Iris pigment epithelial cell (primary cell): ENCODE data around the gene FARP1.
A peak's percentile ranks its signal among the peaks of the same experiment; 100 is the strongest.

Source experiments
- DNase-seq: peaks from one replicate; pipeline ENCODE4 v3.0.0-alpha.2; 2011; ENCODE audit warnings: low read depth

Gene FARP1, protein sequence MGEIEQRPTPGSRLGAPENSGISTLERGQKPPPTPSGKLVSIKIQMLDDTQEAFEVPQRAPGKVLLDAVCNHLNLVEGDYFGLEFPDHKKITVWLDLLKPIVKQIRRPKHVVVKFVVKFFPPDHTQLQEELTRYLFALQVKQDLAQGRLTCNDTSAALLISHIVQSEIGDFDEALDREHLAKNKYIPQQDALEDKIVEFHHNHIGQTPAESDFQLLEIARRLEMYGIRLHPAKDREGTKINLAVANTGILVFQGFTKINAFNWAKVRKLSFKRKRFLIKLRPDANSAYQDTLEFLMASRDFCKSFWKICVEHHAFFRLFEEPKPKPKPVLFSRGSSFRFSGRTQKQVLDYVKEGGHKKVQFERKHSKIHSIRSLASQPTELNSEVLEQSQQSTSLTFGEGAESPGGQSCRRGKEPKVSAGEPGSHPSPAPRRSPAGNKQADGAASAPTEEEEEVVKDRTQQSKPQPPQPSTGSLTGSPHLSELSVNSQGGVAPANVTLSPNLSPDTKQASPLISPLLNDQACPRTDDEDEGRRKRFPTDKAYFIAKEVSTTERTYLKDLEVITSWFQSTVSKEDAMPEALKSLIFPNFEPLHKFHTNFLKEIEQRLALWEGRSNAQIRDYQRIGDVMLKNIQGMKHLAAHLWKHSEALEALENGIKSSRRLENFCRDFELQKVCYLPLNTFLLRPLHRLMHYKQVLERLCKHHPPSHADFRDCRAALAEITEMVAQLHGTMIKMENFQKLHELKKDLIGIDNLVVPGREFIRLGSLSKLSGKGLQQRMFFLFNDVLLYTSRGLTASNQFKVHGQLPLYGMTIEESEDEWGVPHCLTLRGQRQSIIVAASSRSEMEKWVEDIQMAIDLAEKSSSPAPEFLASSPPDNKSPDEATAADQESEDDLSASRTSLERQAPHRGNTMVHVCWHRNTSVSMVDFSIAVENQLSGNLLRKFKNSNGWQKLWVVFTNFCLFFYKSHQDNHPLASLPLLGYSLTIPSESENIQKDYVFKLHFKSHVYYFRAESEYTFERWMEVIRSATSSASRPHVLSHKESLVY

DNA sequence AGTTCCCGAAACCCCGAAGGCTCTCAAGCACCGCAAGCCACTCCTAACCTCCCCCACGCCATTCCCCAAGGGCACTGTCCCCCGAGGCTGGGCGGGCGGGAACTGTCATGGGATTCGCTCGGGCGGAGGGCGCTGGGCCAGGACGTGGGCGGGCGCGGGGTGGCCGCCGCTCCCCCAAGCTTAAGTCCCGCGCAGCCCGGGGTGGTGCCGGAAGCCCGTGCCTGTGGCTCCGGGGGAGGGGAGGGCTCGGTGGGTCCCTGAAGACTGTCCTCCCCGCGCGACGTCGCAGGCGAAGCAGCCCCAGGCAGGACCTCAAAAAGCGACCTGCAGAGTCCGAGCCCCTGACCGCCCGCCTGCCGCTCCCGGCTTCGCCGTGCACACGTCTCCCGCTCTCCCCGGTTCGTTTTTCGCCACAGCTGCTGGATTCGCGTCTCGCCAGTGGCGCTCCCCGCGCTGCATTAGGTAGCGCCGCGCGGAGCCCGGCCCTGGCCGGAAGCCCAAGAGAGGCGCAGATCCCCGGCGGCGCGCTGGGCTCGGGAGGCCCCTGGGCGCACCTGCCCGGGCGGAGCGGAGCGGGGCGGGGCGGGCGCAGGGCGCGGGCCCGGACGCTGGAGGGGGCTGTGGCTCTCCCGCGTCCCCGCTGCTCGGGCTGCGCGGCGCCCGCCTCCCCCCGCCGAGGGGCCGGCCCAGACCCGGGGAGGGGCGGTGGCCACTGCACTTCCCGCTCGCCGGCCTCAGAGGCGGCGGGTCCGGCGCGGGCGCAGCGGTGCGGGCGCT is at the start of gene FARP1:
Gene FARP1, plus strand, starts transcription at position 715 of the 777 bp plus-strand sequence. CDS start 70,149 bp downstream, outside the sequence.
- peak; percentile 70 for DNase-seq

DNA sequence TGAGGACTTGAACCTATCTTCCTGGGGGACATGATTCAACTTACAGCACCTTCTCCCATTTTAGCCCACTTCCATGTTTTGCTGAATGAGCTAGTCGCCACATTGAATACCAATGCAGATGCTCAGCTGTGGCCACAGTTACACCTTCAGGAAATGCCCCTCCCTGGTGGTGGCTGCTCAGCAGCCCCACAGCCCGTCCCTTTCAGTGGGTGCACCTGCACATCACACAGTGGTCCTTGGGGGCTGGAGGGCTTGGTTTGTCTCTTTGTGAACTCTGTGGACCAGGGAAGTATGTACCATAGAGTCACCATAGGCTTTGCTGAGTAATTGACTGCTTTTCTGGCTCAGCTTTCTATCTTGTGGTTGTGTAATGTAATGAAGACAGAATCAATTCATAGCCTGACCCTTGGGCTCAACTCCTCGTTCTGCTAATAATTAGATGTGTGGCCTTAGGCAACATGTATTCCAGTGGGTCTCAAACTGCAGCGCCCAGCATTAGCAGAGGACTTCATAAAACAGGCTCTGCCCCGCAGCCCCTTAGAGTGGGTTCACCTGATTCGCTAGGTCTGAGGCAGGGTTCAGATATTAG is 48.1 kb upstream of the FARP1 start:
- DNase-seq, result no peak

DNA sequence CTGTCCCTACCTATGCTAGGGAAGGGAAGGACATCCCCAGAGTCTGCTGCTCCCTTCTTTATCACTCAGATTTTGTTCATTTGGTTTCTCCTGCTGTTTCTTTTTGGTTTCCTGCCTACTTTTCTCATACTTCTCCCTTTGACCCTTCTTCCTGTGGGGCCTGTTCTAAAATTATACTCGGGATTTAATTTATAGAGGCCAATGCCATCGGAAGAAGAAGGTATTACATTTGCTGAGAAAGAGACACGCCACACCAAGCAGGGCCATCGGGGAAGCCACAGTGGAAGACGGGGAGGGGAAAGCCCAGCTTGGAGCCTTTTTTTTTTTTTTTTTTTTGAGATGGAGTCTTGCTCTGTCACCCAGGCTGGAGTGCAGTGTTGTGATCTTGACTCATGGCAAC is 46.8 kb upstream of the FARP1 start:
- no peak for DNase-seq

DNA sequence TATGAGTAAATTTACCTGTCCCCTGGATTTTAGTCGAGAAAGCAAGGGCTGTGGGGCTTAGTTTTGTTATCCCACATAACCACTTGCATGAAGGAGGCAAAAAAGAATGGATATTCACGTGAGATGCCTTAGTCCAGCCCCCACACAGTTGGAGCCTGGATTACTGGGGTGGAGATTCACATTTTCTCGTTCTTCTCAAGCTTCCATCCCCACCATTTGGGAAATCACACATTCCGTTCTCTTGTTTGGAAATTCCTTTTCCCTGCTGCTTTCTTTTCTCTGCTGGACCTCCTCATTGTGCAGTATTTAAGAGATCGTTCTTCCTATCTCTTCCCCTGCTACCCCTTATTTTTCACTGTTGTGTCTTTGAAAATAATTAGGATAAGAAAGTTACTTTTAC is 45.1 kb upstream of the FARP1 start:
- DNase-seq, result no peak

DNA sequence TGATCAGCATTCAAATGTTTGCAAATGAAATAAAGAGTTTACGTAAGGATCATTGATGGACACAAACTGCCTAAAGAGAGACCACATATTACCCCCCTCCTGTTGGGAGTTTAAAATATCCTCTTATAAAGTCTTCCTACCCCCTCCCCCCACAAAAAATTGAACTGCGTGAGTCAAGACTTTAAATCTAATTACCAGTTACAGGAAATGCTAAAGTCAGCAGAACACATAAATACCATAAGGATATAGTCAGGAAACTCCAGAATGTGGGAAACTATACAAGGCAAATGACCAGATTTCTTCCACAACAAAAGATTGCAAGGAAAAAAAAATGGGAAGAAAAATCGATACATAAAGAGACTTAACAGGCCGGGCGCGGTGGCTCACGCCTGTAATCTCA is 44.4 kb upstream of the FARP1 start:
- no peak for DNase-seq

DNA sequence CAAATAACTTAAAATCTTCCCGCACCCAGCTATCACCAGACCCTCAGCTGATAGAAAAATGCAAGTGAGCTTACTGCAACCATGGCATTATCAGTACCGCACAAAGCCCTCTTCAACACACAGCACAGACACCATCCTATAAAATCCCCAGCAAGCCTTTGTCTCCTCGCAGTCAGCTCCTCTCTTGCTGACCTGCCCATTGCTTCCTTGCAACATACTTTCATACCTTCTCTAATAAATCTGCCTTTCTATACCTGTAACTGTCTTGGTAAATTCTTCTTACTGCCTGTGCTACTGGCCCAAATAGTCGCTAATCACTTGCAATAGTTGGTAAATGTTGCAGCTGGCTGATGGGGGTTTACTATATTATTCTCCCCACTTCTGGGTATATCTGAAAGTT is 43.3 kb upstream of the FARP1 start:
- no peak for DNase-seq

DNA sequence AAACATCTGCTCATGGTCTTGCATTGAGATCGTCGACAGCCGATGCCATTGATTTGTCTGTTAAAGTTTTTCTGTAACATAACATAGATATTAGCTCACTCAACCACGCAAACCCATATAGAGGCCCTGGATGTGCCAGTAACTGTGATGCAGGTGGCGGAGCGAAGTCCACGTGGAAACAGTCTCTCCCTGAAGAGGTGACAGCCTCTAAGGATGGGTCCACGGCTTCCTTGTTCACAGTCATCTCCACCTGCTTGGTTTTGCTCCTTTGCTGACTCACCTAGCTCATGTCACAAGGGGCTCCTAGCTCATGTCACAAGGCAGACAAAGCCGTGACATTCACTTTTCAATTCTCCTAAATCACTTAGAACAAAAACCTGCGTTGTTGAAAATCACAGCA is 42.4 kb upstream of the FARP1 start:
- DNase-seq, result no peak

DNA sequence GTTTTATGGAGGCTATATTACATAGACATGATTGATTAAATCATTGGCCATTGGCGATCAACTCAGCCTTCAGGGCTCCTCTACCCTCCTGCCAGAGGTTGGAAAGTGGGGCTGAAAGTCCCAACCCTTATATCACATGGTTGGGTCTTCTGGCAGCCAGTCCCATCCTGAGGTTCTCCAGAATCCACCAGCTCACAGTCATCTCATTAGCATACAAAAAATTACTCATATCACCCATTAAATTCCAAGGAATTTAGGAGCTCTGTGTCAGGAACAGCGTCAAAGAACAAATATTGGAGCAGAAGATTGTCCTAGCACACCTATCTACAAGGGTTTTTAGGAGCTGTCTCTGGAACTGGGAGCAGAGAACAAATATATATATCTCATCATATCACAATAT is 39.4 kb upstream of the FARP1 start:
- no peak for DNase-seq

DNA sequence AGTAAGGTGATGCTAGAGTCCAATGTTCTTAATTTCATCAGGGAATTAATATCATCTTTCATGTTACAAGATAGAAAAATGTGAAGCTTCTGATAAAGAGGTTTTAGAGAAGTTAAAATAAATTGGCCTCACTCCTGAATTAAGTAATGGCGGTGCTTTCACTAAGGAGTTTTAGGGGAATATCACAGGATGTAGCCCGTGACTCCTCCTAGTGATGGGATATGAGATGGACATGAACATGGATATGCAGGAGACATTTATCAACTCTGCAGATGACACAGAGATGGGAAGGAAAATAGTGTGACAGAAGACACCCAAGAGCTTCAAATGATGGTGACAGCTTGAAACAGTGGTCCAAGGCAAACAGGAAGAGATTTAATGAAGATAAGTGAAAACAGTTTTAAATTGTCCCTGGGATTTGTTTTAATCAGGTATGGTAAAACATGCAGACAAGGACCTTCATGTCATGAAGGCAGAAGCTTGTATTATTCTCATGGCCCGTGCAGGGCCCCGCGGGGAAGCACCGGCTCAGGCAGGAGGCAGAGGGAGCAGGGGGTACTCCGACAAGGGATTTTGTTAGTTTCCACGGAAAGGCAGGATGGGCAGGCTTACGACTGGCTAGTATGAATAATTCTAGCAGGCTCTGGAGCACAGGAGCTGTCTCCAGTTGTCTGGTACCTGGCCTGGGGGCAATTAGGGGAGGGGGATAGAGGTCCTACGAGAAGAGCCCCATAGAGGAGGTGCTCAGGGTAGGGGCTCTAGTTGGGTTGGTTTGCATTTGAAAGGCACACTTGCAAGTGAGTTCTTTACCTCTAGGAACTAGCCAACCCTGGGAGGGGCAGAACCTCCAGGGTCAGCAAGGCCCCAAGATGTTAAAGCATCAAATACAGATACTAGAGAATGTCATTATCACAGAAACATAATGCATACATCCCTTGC is 38.7 kb upstream of the FARP1 start:
- no peak for DNase-seq

DNA sequence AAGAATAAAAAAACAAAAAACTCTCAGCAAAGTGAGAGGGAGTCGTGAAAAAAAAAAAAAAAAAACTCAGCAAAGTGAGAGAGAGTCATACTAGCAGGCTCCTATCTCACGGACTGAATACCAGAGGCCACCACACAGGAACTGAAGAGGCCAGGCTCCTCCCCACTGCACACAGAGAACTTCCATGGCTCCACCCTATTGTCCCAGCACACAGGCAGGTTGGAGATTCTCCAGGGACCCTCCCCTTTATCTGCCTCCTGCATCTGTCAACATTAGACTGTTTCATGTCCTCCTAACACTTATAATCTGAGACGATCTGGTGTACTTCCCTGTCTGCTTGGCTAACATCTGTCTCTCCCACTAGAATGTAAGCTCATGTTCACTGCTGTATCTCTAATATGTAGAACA is 37.0 kb upstream of the FARP1 start:
- DNase-seq, result peak; percentile 60

DNA sequence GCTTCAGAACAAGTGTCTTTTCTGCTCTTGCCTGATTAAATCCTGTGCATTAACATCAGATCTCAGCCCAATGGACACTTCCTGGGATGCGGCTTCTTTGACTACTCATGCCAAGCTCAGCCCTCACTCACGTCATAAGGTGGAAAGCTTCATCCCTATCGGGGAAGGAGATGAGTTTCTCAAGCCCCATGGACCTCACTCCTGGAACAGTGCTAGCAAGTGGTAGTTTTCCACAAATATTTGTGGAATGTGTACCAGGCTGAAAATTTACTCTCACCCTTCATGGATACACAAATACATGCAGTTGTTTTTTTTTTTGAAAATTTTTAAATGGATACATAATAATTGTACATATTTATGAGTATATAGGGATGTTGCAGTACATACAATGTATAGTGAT is 34.6 kb upstream of the FARP1 start:
- no peak for DNase-seq

DNA sequence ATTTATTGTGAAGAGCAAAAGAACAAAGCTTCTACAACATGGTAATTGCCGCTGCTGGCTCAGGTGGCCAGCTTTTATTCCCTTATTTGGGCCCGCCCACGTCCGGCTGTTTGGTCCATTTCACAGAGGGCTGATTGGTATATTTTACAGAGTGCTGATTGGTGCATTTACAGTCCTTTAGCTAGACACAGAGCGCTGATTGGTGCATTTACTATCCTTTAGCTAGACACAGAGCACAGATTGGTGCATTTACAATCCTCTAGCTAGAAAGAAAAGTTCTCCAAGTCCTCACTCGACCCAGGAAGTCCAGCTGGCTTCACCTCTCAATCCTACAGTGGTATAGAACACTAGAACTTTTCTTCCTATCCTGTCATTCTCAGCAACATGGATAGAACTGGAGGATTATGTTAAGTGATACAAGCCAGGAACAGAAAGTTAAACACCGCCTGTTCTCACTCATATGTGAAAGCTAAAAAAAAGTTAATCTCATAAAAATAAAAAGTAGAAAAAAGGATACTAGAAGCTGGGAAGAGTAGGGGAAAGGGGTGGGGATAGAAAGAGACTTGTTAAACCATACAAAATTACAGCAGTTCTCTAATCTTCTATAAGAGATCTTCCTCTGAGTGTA is 33.6 kb upstream of the FARP1 start:
- DNase-seq, result no peak

DNA sequence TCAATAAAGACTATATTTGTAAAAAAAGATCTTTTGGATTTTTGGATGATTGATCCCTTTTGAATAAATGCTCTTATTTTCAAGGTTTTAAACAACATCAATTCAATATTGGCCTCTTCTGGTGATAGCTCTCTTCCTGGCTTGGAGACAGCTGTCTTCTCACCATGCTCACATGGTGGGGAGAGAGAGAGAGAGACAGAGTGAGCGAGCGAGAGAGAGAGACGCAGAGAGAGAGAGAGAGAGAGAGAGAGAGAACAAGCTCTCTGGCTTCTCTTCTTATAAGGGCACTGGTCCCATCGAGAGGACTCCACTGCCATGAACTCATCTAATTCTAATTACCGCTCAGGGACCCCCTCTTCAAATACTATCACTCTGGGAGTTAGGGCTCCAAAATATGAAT is 32.1 kb upstream of the FARP1 start:
- DNase-seq, result no peak

DNA sequence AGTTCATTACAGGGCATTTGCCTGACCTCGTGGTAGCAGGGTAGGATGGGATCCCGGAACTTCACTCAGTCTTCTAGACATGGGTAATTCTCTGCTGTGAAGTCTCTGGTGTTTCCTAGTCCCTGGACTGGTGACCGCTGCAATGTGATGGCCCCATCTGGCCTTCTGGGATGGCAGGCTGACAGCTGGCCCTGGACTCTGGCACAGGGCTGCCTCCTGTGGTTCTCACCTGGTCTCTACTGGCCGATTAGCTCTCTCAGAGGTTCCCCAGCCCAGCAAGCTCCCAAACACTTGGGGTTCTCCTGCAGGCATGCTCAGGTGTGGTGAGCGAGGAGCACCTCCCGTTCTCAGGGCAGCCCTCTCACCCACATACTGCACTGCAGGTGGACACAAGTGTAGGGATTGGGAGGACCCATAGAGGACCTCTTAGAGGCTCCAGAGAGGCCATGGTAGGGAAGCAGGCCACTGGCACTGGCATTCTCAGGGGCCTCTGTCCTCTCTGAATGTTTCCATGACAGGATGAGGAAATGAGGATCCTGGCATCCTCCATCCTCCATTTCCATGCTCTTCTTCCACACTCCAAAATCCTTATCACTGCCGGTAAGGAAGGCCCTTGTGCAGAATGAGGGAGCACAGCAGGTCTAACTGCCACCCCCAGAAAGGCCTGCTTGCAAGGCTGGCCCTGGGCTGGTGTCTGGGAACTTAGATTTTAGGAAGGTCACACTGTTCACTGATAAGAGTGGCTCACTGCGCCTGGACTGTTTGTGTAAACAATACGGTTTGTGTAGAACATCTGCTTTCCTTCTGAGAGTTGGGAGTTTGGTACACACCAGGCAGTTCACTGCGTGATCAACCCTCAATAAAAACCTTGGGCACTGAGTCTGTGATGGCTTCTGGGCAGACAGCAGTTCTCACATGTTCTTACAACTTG is 31.5 kb upstream of the FARP1 start:
- DNase-seq, result no peak

DNA sequence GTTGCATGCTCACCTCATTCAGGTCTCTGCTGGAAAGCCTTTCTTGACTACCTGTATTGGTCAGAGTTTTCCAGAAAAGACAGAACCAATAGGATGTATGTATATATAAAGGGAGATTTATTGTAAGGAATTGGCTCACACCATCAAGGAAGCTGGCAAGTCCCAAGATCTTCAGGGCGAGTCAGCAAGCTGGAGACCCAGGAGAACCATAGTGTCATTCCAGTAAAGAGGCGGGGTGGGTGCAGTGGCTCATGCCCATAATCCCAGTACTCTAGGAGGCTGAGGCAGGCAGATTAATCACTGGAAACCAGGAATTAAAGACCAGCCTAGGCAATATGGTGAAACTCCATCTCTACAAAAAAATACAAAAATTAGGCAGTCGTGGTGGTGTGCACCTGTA is 30.4 kb upstream of the FARP1 start:
- DNase-seq, result no peak

DNA sequence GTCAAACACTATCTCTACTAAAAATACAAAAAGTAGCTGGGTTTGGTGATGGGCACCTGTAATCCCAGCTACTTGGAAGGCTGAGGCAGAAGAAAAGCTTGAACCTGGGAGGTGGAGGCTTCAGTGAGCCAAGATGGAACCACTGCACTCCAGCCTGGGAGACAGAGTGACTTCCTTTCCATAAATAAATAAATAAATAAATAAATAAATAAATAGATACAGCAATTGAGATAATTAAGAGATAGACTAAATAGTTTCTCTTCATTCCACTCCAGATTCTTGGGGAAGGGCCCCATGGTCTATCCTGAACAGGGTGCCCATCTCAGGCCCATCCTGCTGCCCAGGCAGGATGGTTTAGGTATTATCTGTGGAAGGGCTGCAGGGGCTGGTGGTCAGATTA is 24.0 kb upstream of the FARP1 start:
- no peak for DNase-seq

DNA sequence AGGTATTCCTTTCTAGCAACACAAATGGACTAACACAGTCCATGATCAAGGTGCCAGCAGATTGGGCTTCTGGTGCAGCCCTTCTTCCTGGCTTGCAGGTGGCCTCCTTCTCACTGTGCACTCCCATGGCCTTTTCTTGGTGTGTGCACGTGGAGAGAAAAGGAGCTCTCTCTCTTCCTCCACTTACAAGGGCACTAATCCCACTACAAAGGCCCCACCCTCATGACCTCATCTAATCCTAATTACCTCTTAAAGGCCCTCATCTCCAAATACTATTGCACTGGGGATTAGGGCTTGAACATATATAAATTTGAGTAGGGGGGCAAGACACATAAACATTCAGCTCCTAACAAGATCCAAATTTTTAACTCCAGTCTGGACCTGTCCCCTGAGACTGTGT is 19.7 kb upstream of the FARP1 start:
- DNase-seq, result no peak

DNA sequence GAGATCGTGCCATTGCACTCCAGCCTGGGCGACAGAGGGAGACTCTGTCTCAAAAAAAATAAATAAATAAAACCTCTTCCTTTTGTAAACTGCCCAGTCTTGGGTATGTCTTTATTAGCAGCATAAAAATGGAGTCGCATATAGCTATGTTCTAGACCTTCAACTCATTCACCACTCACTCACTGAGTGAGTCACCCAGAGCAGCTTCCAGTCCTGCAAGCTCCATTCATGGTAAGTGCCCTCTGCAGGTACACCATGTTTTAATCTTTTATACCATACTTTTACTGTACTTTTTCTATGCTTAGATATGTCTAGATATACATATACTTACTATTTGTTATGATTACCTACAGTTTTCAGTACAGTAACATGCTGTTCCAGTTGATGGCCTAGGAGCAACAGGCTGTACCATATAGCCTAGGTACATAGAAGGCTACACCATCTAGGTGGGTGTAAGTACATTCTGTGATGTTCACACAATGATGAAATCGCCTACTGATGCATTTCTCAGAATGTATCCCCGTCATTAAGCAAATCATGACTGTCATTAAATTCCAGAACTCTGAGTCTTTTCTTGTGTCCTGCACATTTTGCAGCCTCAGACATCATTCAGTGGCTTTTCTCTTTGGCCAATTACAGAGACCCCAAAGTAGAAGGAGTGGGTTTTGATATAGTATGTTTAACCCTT is 13.7 kb upstream of the FARP1 start:
- peak; percentile 51 for DNase-seq
